Mesodermal cell (in vitro differentiated cells): ENCODE data around the gene PCNX4.
"Not testable (repeated sequence)": the region's sequence is repeated elsewhere in the genome, so short reads cannot be mapped to it uniquely, and the experiment has no call there.

Experiments used
- H3K27ac ChIP-seq: 2 replicates; pipeline ENCODE4 v1.7.0; 2013; ENCODE audit warnings: mild to moderate bottlenecking, low read depth, low read length, moderate library complexity; ENCODE audit not compliant: severe bottlenecking
- H3K36me3 ChIP-seq: 2 replicates; pipeline ENCODE4 v1.7.1; 2013; ENCODE audit warnings: mild to moderate bottlenecking, low read length, moderate library complexity; ENCODE audit not compliant: control insufficient read depth, insufficient read depth
- H3K4me1 ChIP-seq: one replicate; pipeline ENCODE4 v1.7.1; 2013; ENCODE audit warnings: mild to moderate bottlenecking, low read length; ENCODE audit not compliant: insufficient read depth, control insufficient read depth, poor library complexity, severe bottlenecking
- H3K4me3 ChIP-seq: 2 replicates; pipeline ENCODE4 v1.7.0; 2013; ENCODE audit warnings: low read length, control low read depth, mild to moderate bottlenecking; ENCODE audit not compliant: insufficient read depth, poor library complexity, severe bottlenecking; ENCODE audit errors: extremely low read depth
- H3K9me3 ChIP-seq: 2 replicates; pipeline ENCODE4 v1.7.1; 2013; ENCODE audit warnings: mild to moderate bottlenecking, low read length, moderate library complexity; ENCODE audit not compliant: control insufficient read depth
- WGBS, 2 experiments: methylation state at CpG; one replicate each; pipeline ENCODE4 v1.1.5; 2013; ENCODE audit warnings: missing lambda C conversion rate in 2 of 2; ENCODE audit not compliant: insufficient coverage in 2 of 2; 5-methylcytosine and 5-hydroxymethylcytosine counted together

The PCNX4 gene

DNA sequence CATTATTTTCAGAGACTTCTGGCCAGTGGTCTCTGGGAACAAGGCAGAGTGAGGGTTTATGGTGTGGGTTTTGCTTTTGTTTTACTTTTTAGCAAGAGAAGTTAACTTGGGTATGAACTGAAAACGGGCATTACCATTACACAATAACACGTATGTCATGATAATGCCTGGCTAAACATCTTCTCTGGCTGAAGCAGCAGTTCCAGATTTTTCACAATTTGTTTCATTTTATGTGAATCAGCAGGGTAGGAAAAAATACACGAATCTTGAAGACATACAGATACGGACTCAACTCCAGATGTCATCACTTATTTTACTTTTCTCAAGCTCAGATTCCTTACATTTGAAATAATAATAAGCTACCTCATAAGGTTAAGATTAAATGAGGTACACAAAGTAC is 2.5 kb upstream of the PCNX4 start:
- Histone ChIP-seq H3K4me3 (no peak overlapping the region), H3K9me3 (no peaks in the 10 kb centered on the region), H3K27ac (no peak overlapping the region), H3K4me1 (no peaks in the 10 kb centered on the region), H3K36me3 (no peaks in the 10 kb centered on the region)
- 100% methylated on average over 1 of the region's 4 CpGs; no CpG with 5 or more reads in 1 of the 2 experiments for WGBS, 2 experiments

DNA sequence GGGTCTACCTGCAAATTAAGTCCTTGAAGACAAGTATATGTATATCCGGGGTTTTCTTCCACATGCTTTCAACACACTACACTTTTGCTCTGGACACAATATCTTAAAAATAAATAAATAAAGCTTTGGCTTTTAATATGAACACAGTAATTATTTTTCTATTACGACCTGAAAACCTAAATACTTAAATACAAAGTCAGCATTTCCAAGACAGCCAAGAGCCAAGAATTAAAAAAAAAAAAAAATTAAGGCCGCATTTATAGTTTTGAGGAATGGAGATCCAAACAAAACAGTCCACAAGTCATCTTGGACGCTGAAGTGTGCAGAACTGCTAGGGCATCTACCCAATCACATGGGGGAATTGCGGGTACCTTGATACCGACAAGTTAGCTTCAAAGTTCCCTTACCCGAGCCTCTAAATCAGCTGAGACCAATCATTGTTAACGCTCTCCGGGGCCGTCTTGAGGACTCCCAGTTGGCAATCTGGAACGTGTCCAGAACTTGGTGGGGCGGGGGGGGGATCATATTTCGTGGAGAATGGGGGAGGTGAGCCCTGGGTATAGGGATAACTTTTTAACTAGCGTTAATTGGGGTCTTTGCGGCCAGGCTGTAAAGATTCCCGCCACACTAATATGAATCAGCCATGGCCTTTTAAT is 731 bp upstream of the PCNX4 start:
- Histone ChIP-seq H3K9me3 (no peaks in the 10 kb centered on the region), H3K27ac (peak overlapping the region; percentile 100), H3K4me1 (peaks cover 14% of the 10 kb centered on the region), H3K36me3 (peaks cover 1% of the 10 kb centered on the region), H3K4me3 (peak overlapping the region; percentile 73)
- WGBS, 2 experiments = 8 to 49% methylated on average over 3 to 10 of the region's 16 CpGs

DNA sequence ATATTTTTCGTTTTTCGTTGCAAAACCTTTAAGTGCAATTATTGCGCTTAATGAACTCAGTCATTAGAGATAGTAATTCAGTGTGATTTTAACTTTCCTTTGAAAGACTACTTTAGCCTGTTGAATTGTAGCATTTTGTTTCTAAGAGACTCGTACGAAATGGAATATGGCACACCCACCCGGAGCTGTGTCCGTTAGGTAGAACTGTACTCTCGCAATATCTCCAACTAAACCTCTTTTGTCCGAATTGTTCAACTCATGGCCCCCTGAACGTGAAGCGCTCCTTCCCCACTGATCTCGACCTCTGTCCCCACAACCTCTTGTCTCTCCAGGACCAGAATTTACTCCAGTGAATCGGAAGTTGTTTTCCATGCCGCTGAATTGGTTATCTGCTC is 800 bp downstream of the PCNX4 start:
- no peaks in the 10 kb centered on the region for H3K9me3 ChIP-seq
- WGBS, 2 experiments = 0% methylated on average over 4 to 10 of the region's 14 CpGs
- H3K4me3 ChIP-seq = peak overlapping the region; percentile 73
- H3K27ac ChIP-seq = peak overlapping the region; percentile 100
- peaks cover 16% of the 10 kb centered on the region for H3K36me3 ChIP-seq
- peaks cover 19% of the 10 kb centered on the region for H3K4me1 ChIP-seq

DNA sequence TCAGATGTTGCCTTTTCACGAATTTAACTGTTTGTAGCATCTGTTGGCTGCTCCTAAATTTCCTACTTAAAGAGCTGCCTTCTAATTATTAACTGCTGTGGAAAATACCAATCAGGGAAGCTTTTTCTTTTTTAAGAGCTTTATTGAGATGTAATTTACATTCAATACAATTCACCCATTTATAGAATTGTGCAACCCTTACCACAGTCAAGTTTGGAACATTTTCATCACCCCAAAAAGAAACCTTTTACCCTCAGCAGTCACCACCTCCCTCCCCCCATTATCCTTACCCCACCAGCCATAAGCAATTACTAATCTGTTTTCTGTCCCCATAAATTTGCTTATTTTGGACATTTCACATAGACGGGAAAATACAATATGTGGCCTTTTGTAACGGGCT is 1.4 kb downstream of the PCNX4 start:
- peak overlapping the region; percentile 73 for H3K4me3 ChIP-seq
- peaks cover 19% of the 10 kb centered on the region for H3K4me1 ChIP-seq
- peak overlapping the region; percentile 100 for H3K27ac ChIP-seq
- no peaks in the 10 kb centered on the region for H3K9me3 ChIP-seq
- WGBS, 2 experiments = 0% methylated on average over 1 of the region's 3 CpGs; no CpG with 5 or more reads in 1 of the 2 experiments
- peaks cover 21% of the 10 kb centered on the region for H3K36me3 ChIP-seq

DNA sequence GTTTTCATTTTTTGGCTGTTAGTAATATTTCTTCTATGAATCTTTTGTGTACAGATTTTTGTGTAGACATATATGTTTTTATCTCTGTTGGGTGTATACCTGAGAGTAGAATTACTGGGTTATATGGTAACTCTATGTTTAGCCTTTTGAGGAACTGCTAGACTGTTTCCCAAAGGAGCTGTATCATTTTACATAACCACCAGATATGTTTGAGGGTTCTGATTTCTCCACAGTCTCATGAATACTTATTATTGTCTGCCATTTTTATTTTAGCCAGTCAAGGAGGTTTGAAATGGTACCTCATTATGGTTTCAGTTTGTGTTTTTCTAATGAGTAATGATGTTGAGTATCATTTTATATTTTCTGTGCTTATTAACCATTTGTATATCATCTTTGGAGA is 1.9 kb downstream of the PCNX4 start:
- Histone ChIP-seq H3K27ac (no peak overlapping the region), H3K36me3 (peaks cover 26% of the 10 kb centered on the region), H3K4me3 (peak overlapping the region; percentile 73), H3K9me3 (no peaks in the 10 kb centered on the region), H3K4me1 (peaks cover 19% of the 10 kb centered on the region)

DNA sequence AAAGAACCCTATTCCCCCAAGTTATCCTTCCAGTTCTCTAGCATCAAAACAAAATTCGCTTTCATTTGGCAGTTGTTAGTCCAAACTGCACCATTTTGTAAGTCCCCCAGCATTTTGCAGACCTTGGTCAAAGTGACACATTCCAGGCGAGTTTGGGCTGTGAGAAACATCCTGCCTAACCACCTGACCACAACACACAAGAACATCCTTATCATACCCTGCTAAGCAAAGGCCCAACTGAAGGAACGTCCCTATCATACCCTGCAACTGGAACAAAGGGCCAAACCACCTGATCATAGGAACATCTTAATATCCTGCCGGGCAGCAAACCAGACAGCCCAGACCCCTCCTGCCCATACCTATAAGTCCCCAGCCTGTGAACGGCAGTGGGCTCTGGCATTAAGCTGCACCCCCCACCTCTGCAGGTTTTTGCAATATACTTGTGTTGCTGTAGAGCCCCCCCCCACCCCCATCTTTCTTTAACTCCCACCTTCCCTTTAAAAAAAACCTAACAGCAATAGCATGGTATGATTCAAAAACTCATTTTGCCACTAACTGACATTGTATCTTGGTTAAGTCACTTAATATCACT is 2.7 kb downstream of the PCNX4 start:
- H3K27ac ChIP-seq = peak overlapping the region; percentile 67
- whole genome bisulfite sequencing, 2 experiments = 21 to 22% methylated on average over 4 of the region's 5 CpGs

DNA sequence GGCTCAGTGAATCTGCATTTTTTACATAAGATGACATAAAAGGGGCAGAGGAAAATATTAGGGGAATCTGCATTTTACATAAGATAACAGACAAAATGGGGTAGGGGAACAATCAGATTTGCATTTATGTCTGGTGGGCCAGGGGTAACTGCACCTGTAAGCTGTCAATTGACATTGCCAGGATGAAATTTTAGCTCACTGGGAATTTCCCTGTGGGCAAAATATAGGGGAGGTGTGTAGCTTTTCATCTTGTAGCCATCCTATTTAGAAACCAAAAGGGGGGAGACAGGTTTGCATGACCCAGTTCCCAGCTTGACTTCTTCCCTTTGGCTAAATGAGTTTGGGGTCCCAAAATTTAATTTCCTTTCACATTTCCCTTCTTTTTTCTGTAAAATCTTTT is 3.5 kb downstream of the PCNX4 start:
- H3K4me1 ChIP-seq = peaks cover 19% of the 10 kb centered on the region
- H3K9me3 ChIP-seq = no peaks in the 10 kb centered on the region
- H3K27ac ChIP-seq = no peak overlapping the region
- peaks cover 38% of the 10 kb centered on the region for H3K36me3 ChIP-seq
- H3K4me3 ChIP-seq = no peak overlapping the region

More for the DNA sequence above, 2.7 kb downstream of the PCNX4 start:
- H3K4me1 ChIP-seq = peaks cover 19% of the 10 kb centered on the region
- H3K36me3 ChIP-seq = peaks cover 31% of the 10 kb centered on the region
- peak overlapping the region; percentile 73 for H3K4me3 ChIP-seq
- H3K9me3 ChIP-seq = no peaks in the 10 kb centered on the region

DNA sequence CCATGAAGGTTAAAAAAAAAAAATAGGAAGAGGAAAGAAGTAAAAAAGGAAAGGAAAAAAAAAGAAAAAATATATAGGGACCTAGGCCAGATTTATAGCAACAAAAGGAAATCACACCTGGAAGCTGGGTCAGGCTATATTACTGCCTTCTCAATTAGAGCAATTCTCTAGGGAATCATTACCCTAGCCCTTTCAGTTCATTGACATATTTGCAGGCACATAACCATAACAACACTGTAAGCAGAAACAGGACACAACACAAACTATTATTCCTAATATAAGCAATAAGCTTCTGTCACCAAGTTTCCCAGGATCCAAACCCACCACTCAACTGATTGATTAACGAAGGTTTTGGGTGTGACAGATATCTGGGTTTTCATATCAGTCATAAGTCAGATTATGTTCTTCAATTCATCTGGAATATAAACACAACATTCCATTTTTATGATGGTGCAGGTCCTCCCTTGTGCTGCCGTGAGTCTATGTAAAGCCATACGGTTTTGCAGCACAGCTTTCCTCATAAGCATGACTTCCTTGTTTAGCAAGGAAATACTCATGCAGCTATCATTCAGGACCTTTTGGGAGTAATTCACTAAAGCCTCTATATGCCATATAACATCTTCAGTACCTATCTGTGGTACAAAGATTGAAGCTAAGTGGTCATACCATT is 4.2 kb downstream of the PCNX4 start:
- 95 to 100% methylated on average over 2 of the region's 3 CpGs for WGBS, 2 experiments
- Histone ChIP-seq H3K27ac (no peak overlapping the region), H3K9me3 (no peaks in the 10 kb centered on the region), H3K36me3 (peaks cover 39% of the 10 kb centered on the region), H3K4me1 (peaks cover 19% of the 10 kb centered on the region), H3K4me3 (no peak overlapping the region)

DNA sequence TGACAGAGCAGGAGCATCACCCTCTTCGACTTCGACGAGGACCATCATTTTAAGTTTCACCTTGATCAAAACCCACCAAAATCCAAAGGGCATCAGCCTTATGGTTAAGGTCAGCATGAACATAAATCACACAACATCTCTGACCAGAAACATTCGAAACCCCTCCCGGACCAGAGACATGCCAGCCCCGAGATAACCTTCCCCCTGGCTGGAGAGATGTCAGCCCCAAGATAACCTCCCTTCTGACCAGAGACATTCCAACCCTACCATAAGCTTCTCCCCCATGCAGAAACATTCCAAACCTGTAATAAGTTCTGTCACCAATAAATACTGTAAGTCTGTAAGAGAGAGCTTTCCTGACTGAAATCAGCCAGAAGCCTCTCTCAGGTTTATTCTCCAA is 6.3 kb downstream of the PCNX4 start:
- H3K27ac ChIP-seq = no peak overlapping the region
- H3K36me3 ChIP-seq = peaks cover 39% of the 10 kb centered on the region
- peaks cover 19% of the 10 kb centered on the region for H3K4me1 ChIP-seq
- no peak overlapping the region for H3K4me3 ChIP-seq
- WGBS, 2 experiments = 93% methylated on average over 3 of the region's 6 CpGs; no CpG with 5 or more reads in 1 of the 2 experiments
- H3K9me3 ChIP-seq = no peaks in the 10 kb centered on the region

DNA sequence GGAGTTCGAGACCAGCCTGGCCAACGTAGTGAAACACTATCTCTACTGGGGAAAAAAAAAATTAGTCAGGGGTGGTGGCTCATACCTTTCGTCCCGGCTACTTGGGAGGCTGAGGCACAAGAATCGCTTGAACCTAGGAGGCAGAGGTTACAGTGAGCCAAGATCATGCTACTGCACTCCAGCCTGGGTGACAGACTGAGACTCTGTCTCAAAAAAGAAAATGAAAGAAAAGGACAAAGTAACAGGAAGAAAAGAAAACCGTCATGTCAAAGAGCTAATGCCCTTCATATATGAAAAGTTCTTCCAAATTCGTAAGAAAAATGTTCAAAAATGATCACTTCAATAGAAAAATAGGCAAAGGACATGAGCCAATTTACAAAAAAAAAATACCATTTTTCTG is 8.1 kb downstream of the PCNX4 start:
- H3K4me1 ChIP-seq = peaks cover 16% of the 10 kb centered on the region
- not testable (repeated sequence) for H3K27ac ChIP-seq, H3K4me3 ChIP-seq, H3K9me3 ChIP-seq
- H3K36me3 ChIP-seq = peaks cover 48% of the 10 kb centered on the region
- WGBS, 2 experiments = 93 to 96% methylated on average over 5 to 7 of the region's 7 CpGs

DNA sequence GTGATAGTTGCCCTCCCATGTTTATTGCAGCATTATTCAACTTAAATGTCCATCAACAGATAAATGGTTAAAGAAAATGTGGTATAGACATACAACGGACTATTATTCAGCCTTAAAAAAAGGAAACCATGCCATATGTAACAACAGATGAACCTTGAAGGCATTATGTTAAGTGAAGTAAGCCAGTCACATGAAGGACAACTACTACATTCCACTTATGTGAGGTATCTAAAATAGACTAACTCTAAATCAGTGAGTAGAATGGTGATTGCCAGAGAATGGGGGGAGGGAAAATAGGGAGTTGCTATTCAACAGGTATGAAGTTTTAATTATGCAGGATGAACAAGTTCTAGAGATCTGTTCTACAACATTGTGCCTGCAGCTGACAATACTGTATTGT is 10.1 kb downstream of the PCNX4 start:
- Histone ChIP-seq H3K4me3 (no peak overlapping the region), H3K9me3 (no peaks in the 10 kb centered on the region), H3K27ac (no peak overlapping the region), H3K36me3 (peaks cover 40% of the 10 kb centered on the region), H3K4me1 (no peaks in the 10 kb centered on the region)
- no CpG with 5 or more reads among the region's 1 CpG for WGBS, 2 experiments
